IMR-90 (cell line): ENCODE data around the gene SPSB4. TPM values are rescaled to one million over a fixed set of nuclear protein-coding genes. Genes with fewer than 3 reads are reported as not detected.

Source experiments
- ATAC-seq: fragments of 200-7000 bp; cut with Tn5 transposase; 2 replicates; pipeline ENCODE4 v1.9.1; 2020; ENCODE audit warnings: low read depth, mild to moderate bottlenecking, moderate library complexity
- BruUV-seq: library from RNA; stranded (reverse); fragments of 400-500 nt; replicated peaks from 2 replicates; lab custom pipeline; 2021; lab: Mats Ljungman, UMichigan
- CTCF ChIA-PET: fragments of 300-600 bp; formaldehyde crosslinking; extraction: SDS; loops from one replicate; lab custom pipeline; 2021; ENCODE audit warnings: antibody characterized with exemption; lab: Yijun Ruan, JAX
- POLR2A ChIA-PET: fragments of 300-600 bp; sonication (Branson Sonifier 250); formaldehyde crosslinking; loops from one replicate; lab custom pipeline; 2022; ENCODE audit warnings: antibody characterized with exemption; ENCODE audit not compliant: unreplicated experiment; lab: Charles Lee
- DNase-seq: peaks from one replicate; pipeline ENCODE4 v3.0.0; 2013
- H2AFZ ChIP-seq: replicated peaks from 2 replicates; pipeline ENCODE3; 2013; ENCODE audit warnings: low read length, mild to moderate bottlenecking; ENCODE audit not compliant: poor library complexity
- H2AK5ac ChIP-seq: 2 replicates; pipeline ENCODE4 v1.6.1; 2013; ENCODE audit warnings: low read depth, low read length, inconsistent platforms
- H2AK9ac ChIP-seq: replicated peaks from 2 replicates; pipeline ENCODE3; 2013; ENCODE audit warnings: mild to moderate bottlenecking, low read depth, low read length, moderate library complexity; ENCODE audit not compliant: poor library complexity
- H2BK120ac ChIP-seq: 2 replicates; pipeline ENCODE4 v1.6.1; 2013; ENCODE audit warnings: low read depth, low read length, inconsistent platforms
- H2BK15ac ChIP-seq: 3 replicates; pipeline ENCODE4 v1.6.1; 2013; ENCODE audit warnings: low read depth, low read length, inconsistent platforms
- H2BK20ac ChIP-seq: 2 replicates; pipeline ENCODE4 v1.6.1; 2013; ENCODE audit warnings: low read depth, mild to moderate bottlenecking, inconsistent platforms, low read length, moderate library complexity
- H2BK5ac ChIP-seq: 2 replicates; pipeline ENCODE4 v1.6.1; 2013; ENCODE audit warnings: mild to moderate bottlenecking, low read depth, low read length, inconsistent platforms; ENCODE audit not compliant: poor library complexity, severe bottlenecking
- H3K14ac ChIP-seq: replicated peaks from 2 replicates; pipeline ENCODE4 v1.6.1; 2013; ENCODE audit warnings: low read depth, low read length, inconsistent platforms
- H3K18ac ChIP-seq: 2 replicates; pipeline ENCODE4 v1.6.1; 2013; ENCODE audit warnings: low read depth, low read length, control low read depth
- H3K23ac ChIP-seq: 2 replicates; pipeline ENCODE4 v1.6.1; 2013; ENCODE audit warnings: low read depth, low read length, inconsistent platforms
- H3K27ac ChIP-seq: 2 replicates; pipeline ENCODE4 v1.5.1; 2013; ENCODE audit warnings: mild to moderate bottlenecking, control low read depth, low read length; ENCODE audit not compliant: insufficient read depth
- H3K27me3 ChIP-seq: 2 replicates; pipeline ENCODE4 v1.6.1; 2013; ENCODE audit warnings: low read length; ENCODE audit not compliant: control insufficient read depth, insufficient read depth
- H3K36me3 ChIP-seq: 2 replicates; pipeline ENCODE4 v1.6.1; 2013; ENCODE audit warnings: low read length, mixed read lengths; ENCODE audit not compliant: control insufficient read depth, insufficient read depth
- H3K4ac ChIP-seq: 2 replicates; pipeline ENCODE4 v1.6.1; 2013; ENCODE audit warnings: low read depth, low read length, inconsistent platforms
- H3K4me1 ChIP-seq: 2 replicates; pipeline ENCODE4 v1.6.1; 2013; ENCODE audit warnings: low read length, mixed read lengths; ENCODE audit not compliant: control insufficient read depth, insufficient read depth
- H3K4me2 ChIP-seq: 2 replicates; pipeline ENCODE4 v1.6.1; 2013; ENCODE audit warnings: low read depth, mild to moderate bottlenecking, control low read depth, low read length, moderate library complexity
- H3K4me3 ChIP-seq: 2 replicates; pipeline ENCODE4 v1.5.1; 2013; ENCODE audit warnings: low read depth, mild to moderate bottlenecking, control low read depth, low read length, moderate library complexity; ENCODE audit not compliant: insufficient read depth
- H3K56ac ChIP-seq: 2 replicates; pipeline ENCODE4 v1.6.1; 2013; ENCODE audit warnings: low read length, inconsistent platforms; ENCODE audit not compliant: insufficient read depth; ENCODE audit errors: extremely low read depth
- H3K79me1 ChIP-seq, 2 experiments: 2 replicates each; pipeline ENCODE4 v1.6.1; 2013; ENCODE audit warnings: low read length in 2 of 2, inconsistent platforms in 1 of 2, low read depth in 1 of 2
- H3K9ac ChIP-seq: 2 replicates; pipeline ENCODE4 v1.6.1; 2013; ENCODE audit warnings: low read depth, low read length, control low read depth
- H3K9me1 ChIP-seq: 2 replicates; pipeline ENCODE4 v1.6.1; 2013; ENCODE audit warnings: low read length, inconsistent platforms; ENCODE audit not compliant: insufficient read depth
- H3K9me3 ChIP-seq: 2 replicates; pipeline ENCODE4 v1.6.1; 2013; ENCODE audit warnings: low read length; ENCODE audit not compliant: control insufficient read depth, insufficient read depth
- H4K20me1 ChIP-seq: 2 replicates; pipeline ENCODE4 v1.6.1; 2013; ENCODE audit warnings: low read length, inconsistent platforms; ENCODE audit not compliant: insufficient read depth
- H4K5ac ChIP-seq: 2 replicates; pipeline ENCODE4 v1.6.1; 2013; ENCODE audit warnings: mild to moderate bottlenecking, low read depth, low read length, control low read depth
- H4K8ac ChIP-seq, 2 experiments: 2 replicates each; pipeline ENCODE4 v1.6.1; 2013; ENCODE audit warnings: low read depth in 2 of 2, low read length in 2 of 2, control low read depth in 1 of 2, inconsistent platforms in 1 of 2
- H4K91ac ChIP-seq: 2 replicates; pipeline ENCODE4 v1.6.1; 2013; ENCODE audit warnings: low read depth, low read length, inconsistent platforms; ENCODE audit not compliant: insufficient read depth
- BHLHE40 ChIP-seq: fragments of 150-350 bp; IDR thresholded peaks from 2 replicates; pipeline ENCODE4 v1.6.1; 2016; ENCODE audit warnings: mild to moderate bottlenecking, low read depth, low read length
- CEBPB ChIP-seq: IDR thresholded peaks from 2 replicates; pipeline ENCODE4 v1.6.1; 2012; ENCODE audit warnings: low read depth, low read length, improper control_type of control experiment
- CHD1 ChIP-seq: IDR thresholded peaks from 2 replicates; pipeline ENCODE4 v1.6.1; 2012; ENCODE audit warnings: low read depth, low read length, improper control_type of control experiment
- FOS ChIP-seq: fragments of 150-350 bp; IDR thresholded peaks from 2 replicates; pipeline ENCODE4 v1.6.1; 2016; ENCODE audit warnings: low read depth, low read length
- MAFK ChIP-seq: IDR thresholded peaks from 2 replicates; pipeline ENCODE4 v1.6.1; 2012; ENCODE audit warnings: low read depth, low read length, improper control_type of control experiment
- MAZ ChIP-seq: IDR thresholded peaks from 2 replicates; pipeline ENCODE4 v1.6.1; 2012; ENCODE audit warnings: low read depth, mild to moderate bottlenecking, low read length, improper control_type of control experiment, moderate library complexity, borderline replicate concordance
- MXI1 ChIP-seq: IDR thresholded peaks from 2 replicates; pipeline ENCODE4 v1.6.1; 2012; ENCODE audit warnings: low read depth, mild to moderate bottlenecking, low read length, moderate library complexity, borderline replicate concordance
- NFE2L2 ChIP-seq: fragments of 150-350 bp; IDR thresholded peaks from 2 replicates; pipeline ENCODE4 v1.6.1; 2016; ENCODE audit warnings: low read depth, mild to moderate bottlenecking, low read length
- POLR2A ChIP-seq: IDR thresholded peaks from 2 replicates; pipeline ENCODE4 v1.6.1; 2012; ENCODE audit warnings: mild to moderate bottlenecking, low read depth, low read length
- RAD21 ChIP-seq: IDR thresholded peaks from 2 replicates; pipeline ENCODE4 v1.6.1; 2012; ENCODE audit warnings: low read length, improper control_type of control experiment
- RCOR1 ChIP-seq: IDR thresholded peaks from 2 replicates; pipeline ENCODE4 v1.6.1; 2012; ENCODE audit warnings: mild to moderate bottlenecking, low read length, improper control_type of control experiment; ENCODE audit not compliant: insufficient replicate concordance
- RFX5 ChIP-seq: IDR thresholded peaks from 2 replicates; pipeline ENCODE4 v1.8.0; 2012; ENCODE audit warnings: low read depth, mild to moderate bottlenecking, low read length, moderate library complexity
- SMC3 ChIP-seq: fragments of 150-350 bp; IDR thresholded peaks from 2 replicates; pipeline ENCODE4 v1.6.1; 2016; ENCODE audit warnings: low read depth, mild to moderate bottlenecking, antibody characterized with exemption, low read length, moderate library complexity
- WGBS, 2 experiments: methylation state at CpG; one replicate each; pipeline versions ENCODE4 v1.1.5 to v1.1.7; 2013; ENCODE audit warnings: missing lambda C conversion rate in 2 of 2; ENCODE audit not compliant: insufficient read length in 1 of 2; ENCODE audit errors: extremely low coverage in 2 of 2; 5-methylcytosine and 5-hydroxymethylcytosine counted together
- dilution Hi-C: fragments of 300-500 bp; cut with HindIII; formaldehyde crosslinking; loops from one replicate; pipeline ENCODE4 v1.14.3; 2018; ENCODE audit warnings: low sequenced_read_pairs; ENCODE audit not compliant: unreplicated experiment
- in situ Hi-C: fragments of 300-500 bp; cut with MboI; formaldehyde crosslinking; loops from 3 replicates; pipeline ENCODE4 v1.14.3; 2019; ENCODE audit warnings: low sequenced_read_pairs, inconsistent platforms, mixed read lengths
- intact Hi-C: fragments of 100-400 bp; cut with micrococcal nuclease; formaldehyde crosslinking; loops from 2 replicates; pipeline ENCODE4 v1.10.0; 2022
- polyA plus RNA-seq, 3 experiments: library from polyadenylated mRNA; depleted of rRNA; stranded (reverse); fragments of >200 nt; gene quantifications; 2 replicates each; pipeline ENCODE4 v1.2.3, GENCODE V29; 2012; ENCODE audit warnings: low replicate concordance in 1 of 3
- total RNA-seq: library from RNA; depleted of rRNA; stranded (reverse); fragments of >200 nt; gene quantifications from 2 replicates; pipeline ENCODE4 v1.2.3, GENCODE V29; 2012
- TF ChIP-seq, protein P1 (sequence below): fragments of 150-350 bp; IDR thresholded peaks from 2 replicates; pipeline ENCODE4 v1.6.1; 2016; ENCODE audit warnings: low read depth, mild to moderate bottlenecking, low read length, moderate library complexity, borderline replicate concordance
- TF ChIP-seq, protein P2 (sequence below): fragments of 150-350 bp; IDR thresholded peaks from 2 replicates; pipeline ENCODE4 v1.6.1; 2017; ENCODE audit warnings: mild to moderate bottlenecking, antibody characterized with exemption, low read length, low read depth
- TF ChIP-seq, protein P3 (sequence below): conservative IDR thresholded peaks from 2 replicates; pipeline ENCODE4 v1.5.1; 2012; ENCODE audit warnings: mild to moderate bottlenecking, low read depth, low read length, improper control_type of control experiment

Gene SPSB4
- total and polyA plus RNA-seq, 2 of the 4 experiments (the other 2 are of a cell fraction), result not detected

DNA sequence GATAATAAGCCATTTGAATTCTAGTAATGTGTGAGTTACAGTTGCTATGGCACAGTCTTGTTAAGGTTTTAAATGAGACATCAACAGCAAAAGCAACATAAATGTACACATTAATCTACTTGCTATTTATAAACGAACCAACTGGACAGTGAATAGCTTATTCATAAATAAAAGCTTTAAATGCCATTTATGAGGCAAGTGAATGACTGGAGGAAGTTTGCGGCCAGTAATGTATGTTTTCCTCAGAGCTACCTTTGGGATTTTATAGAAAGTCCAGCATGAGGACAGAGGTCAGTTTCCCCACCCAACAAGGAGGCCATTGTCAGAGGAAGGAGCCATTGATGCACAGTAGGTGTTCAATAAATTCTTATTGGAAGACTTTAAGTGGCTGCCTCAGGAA is 132.5 kb downstream of the SPSB4 start:
- intact Hi-C loops, result no loop called here
- no peak overlapping the region for H3K23ac ChIP-seq
- H4K91ac ChIP-seq, result no peak overlapping the region
- ChIA-PET POLR2A (no interaction called here), CTCF (interaction anchor here (0.7 kb wide), 1 partner anchor 15 kb away, joined by 3 read pairs; no protein-coding TSS in a partner anchor)
- H3K18ac ChIP-seq, result no peak overlapping the region
- no peak overlapping the region for H2AFZ ChIP-seq
- no peak overlapping the region for H3K9ac ChIP-seq
- no peaks in the 10 kb centered on the region for H4K20me1 ChIP-seq
- no peaks in the 10 kb centered on the region for H3K4me1 ChIP-seq
- dilution Hi-C loops, result loop anchor here (25.0 kb wide), 1 partner anchor 196 kb away; no protein-coding TSS in a partner anchor
- no TSS peak for BruUV-seq
- no peak overlapping the region for H2AK9ac ChIP-seq
- H3K4me2 ChIP-seq, result no peak overlapping the region
- no peak overlapping the region for H2BK5ac ChIP-seq
- H3K27ac ChIP-seq, result no peak overlapping the region
- no peaks in the 10 kb centered on the region for H3K9me1 ChIP-seq
- no peak overlapping the region for H3K14ac ChIP-seq
- no peak overlapping the region for H2AK5ac ChIP-seq
- no peaks in the 10 kb centered on the region for H3K79me1 ChIP-seq
- H3K9me3 ChIP-seq, result no peaks in the 10 kb centered on the region; the same call in 1 of the 2 replicates
- TF ChIP-seq MAFK, result no peak
- TF ChIP-seq CEBPB, result no peak
- TF ChIP-seq, protein P1, sequence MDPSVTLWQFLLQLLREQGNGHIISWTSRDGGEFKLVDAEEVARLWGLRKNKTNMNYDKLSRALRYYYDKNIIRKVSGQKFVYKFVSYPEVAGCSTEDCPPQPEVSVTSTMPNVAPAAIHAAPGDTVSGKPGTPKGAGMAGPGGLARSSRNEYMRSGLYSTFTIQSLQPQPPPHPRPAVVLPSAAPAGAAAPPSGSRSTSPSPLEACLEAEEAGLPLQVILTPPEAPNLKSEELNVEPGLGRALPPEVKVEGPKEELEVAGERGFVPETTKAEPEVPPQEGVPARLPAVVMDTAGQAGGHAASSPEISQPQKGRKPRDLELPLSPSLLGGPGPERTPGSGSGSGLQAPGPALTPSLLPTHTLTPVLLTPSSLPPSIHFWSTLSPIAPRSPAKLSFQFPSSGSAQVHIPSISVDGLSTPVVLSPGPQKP, result no peak
- no peak for TF ChIP-seq MAZ
- no peak for TF ChIP-seq RCOR1
- TF ChIP-seq NFE2L2, result no peak
- no peak for TF ChIP-seq FOS
- no peak for TF ChIP-seq CHD1
- no peak for TF ChIP-seq BHLHE40
- no peak for TF ChIP-seq POLR2A
- no peak for TF ChIP-seq SMC3
- TF ChIP-seq, protein P2, sequence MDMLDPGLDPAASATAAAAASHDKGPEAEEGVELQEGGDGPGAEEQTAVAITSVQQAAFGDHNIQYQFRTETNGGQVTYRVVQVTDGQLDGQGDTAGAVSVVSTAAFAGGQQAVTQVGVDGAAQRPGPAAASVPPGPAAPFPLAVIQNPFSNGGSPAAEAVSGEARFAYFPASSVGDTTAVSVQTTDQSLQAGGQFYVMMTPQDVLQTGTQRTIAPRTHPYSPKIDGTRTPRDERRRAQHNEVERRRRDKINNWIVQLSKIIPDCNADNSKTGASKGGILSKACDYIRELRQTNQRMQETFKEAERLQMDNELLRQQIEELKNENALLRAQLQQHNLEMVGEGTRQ, result no peak
- TF ChIP-seq, protein P3, sequence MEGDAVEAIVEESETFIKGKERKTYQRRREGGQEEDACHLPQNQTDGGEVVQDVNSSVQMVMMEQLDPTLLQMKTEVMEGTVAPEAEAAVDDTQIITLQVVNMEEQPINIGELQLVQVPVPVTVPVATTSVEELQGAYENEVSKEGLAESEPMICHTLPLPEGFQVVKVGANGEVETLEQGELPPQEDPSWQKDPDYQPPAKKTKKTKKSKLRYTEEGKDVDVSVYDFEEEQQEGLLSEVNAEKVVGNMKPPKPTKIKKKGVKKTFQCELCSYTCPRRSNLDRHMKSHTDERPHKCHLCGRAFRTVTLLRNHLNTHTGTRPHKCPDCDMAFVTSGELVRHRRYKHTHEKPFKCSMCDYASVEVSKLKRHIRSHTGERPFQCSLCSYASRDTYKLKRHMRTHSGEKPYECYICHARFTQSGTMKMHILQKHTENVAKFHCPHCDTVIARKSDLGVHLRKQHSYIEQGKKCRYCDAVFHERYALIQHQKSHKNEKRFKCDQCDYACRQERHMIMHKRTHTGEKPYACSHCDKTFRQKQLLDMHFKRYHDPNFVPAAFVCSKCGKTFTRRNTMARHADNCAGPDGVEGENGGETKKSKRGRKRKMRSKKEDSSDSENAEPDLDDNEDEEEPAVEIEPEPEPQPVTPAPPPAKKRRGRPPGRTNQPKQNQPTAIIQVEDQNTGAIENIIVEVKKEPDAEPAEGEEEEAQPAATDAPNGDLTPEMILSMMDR, result no peak
- no peak for TF ChIP-seq MXI1
- no peak for TF ChIP-seq RAD21
- no peak for TF ChIP-seq RFX5
- no peak overlapping the region for H4K5ac ChIP-seq
- H3K4ac ChIP-seq, result no peak overlapping the region
- H2BK120ac ChIP-seq, result no peak overlapping the region
- H3K27me3 ChIP-seq, result peaks cover 26% of the 10 kb centered on the region
- ATAC-seq, result no peak
- no CpG with 5 or more reads among the region's 2 CpGs for WGBS, 2 experiments
- H3K4me3 ChIP-seq, result no peak overlapping the region
- H2BK20ac ChIP-seq, result no peak overlapping the region
- H4K8ac ChIP-seq, result no peak overlapping the region
- in situ Hi-C loops, result no loop called here
- no peak for DNase-seq
- no peaks in the 10 kb centered on the region for H3K36me3 ChIP-seq
- H3K56ac ChIP-seq, result no peak overlapping the region
- no peak overlapping the region for H2BK15ac ChIP-seq
